ENCODE measurements around the gene OR8A1.

Gene OR8A1

GRCh38 chr11:124569697-124570096 is at the start of gene OR8A1:
Gene OR8A1, plus strand, starts transcription at chr11:124569997. Its CDS starts 123 bp downstream, at chr11:124570120.
- Histone ChIP-seq H3K36me3 (ENCODE audit: insufficient read depth, low read depth, low read length) (no peaks in the 10 kb centered on the region), H3K9me3 (ENCODE audit: insufficient read depth, low read depth, low read length) (no peaks in the 10 kb centered on the region), H3K4me3 (ENCODE audit: low read length) (no peak within 1 kb of the TSS), H3K9ac (ENCODE audit: low read depth, low read length) (no peak within 1 kb of the TSS), H3K27me3 (ENCODE audit: insufficient read depth, low read length) (no peaks in the 10 kb centered on the region), H3K27ac (ENCODE audit: low read length) (no peak within 1 kb of the TSS), H3K4me1 (ENCODE audit: insufficient read depth, low read length) (no peaks in the 10 kb centered on the region)

DNA sequence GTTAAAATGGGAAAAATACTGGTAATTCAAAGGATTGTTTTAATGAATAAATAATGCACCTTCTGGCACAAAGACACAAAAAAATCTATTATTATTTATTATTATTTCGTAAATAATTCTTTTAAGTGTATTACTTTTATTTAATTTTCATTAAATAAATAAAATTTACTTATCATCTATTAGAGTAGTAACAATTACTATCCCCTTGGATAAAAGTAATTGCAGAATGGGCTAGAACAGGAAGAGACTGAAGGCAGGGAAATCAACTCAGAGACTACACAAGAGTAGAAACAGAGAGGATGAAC is 49.3 kb upstream of the OR8A1 start:
- no peak overlapping the region for H3K9ac ChIP-seq (ENCODE audit: low read depth, low read length)
- no peaks in the 10 kb centered on the region for H3K4me1 ChIP-seq (ENCODE audit: insufficient read depth, low read length)
- no peaks in the 10 kb centered on the region for H3K36me3 ChIP-seq (ENCODE audit: insufficient read depth, low read depth, low read length)
- no peaks in the 10 kb centered on the region for H3K9me3 ChIP-seq (ENCODE audit: insufficient read depth, low read depth, low read length)
- H3K27ac ChIP-seq (ENCODE audit: low read length), result no peak overlapping the region
- no peak overlapping the region for H3K4me3 ChIP-seq (ENCODE audit: low read length)
- H3K27me3 ChIP-seq (ENCODE audit: insufficient read depth, low read length), result no peaks in the 10 kb centered on the region

GRCh38 chr11:124533626-124534025 is 36.2 kb upstream of the OR8A1 start:
- no peaks in the 10 kb centered on the region for H3K36me3 ChIP-seq (ENCODE audit: insufficient read depth, low read depth, low read length)
- no peaks in the 10 kb centered on the region for H3K9me3 ChIP-seq (ENCODE audit: insufficient read depth, low read depth, low read length)
- no peak overlapping the region for H3K9ac ChIP-seq (ENCODE audit: low read depth, low read length)
- H3K4me1 ChIP-seq (ENCODE audit: insufficient read depth, low read length), result no peaks in the 10 kb centered on the region
- H3K4me3 ChIP-seq (ENCODE audit: low read length), result no peak overlapping the region
- no peaks in the 10 kb centered on the region for H3K27me3 ChIP-seq (ENCODE audit: insufficient read depth, low read length)
- no peak overlapping the region for H3K27ac ChIP-seq (ENCODE audit: low read length)

- Histone ChIP-seq H3K27ac (ENCODE audit: low read length) (no peak overlapping the region), H3K4me1 (ENCODE audit: insufficient read depth, low read length) (no peaks in the 10 kb centered on the region), H3K4me3 (ENCODE audit: low read length) (no peak overlapping the region), H3K27me3 (ENCODE audit: insufficient read depth, low read length) (no peaks in the 10 kb centered on the region), H3K9ac (ENCODE audit: low read depth, low read length) (no peak overlapping the region), H3K36me3 (ENCODE audit: insufficient read depth, low read depth, low read length) (no peaks in the 10 kb centered on the region), H3K9me3 (ENCODE audit: insufficient read depth, low read depth, low read length) (no peaks in the 10 kb centered on the region)
Observed at GRCh38 chr11:124534051-124534450, 35.7 kb upstream of the OR8A1 start.

DNA sequence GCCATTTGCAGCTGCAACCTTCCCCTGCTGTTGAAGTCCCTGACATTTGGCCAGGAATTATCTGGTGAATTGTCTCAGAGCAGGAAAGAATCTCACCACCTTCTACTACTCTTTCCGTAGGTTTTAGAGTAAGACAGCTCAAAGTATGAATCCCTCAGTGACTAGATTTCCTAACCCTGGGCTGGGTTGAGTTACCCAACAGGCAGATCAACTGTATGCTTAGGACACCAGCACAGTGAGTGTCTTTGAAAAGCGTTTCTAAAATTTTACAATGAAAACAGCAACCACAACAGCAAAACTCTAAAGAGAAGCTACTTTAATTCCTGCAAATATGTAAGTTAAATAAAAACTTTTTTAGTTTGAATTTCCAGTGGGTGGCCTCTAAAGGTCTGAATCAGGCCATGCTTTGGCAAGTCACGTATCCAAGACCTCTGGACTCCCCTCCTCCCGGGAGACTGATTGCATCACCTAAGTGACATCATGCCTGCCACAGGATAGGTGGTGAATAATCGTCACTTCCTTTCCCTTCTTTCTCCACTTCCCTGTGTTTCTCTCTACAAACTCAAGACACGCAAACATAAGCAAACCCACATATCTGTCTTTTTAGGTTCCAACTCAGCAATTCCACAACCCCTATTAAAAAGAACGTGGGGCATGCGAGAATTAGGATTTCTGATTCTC is 34.1 kb upstream of the OR8A1 start:
- Histone ChIP-seq H3K4me1 (ENCODE audit: insufficient read depth, low read length) (no peaks in the 10 kb centered on the region), H3K27me3 (ENCODE audit: insufficient read depth, low read length) (no peaks in the 10 kb centered on the region), H3K27ac (ENCODE audit: low read length) (no peak overlapping the region), H3K4me3 (ENCODE audit: low read length) (no peak overlapping the region), H3K9me3 (ENCODE audit: insufficient read depth, low read depth, low read length) (no peaks in the 10 kb centered on the region), H3K36me3 (ENCODE audit: insufficient read depth, low read depth, low read length) (no peaks in the 10 kb centered on the region), H3K9ac (ENCODE audit: low read depth, low read length) (no peak overlapping the region)

DNA sequence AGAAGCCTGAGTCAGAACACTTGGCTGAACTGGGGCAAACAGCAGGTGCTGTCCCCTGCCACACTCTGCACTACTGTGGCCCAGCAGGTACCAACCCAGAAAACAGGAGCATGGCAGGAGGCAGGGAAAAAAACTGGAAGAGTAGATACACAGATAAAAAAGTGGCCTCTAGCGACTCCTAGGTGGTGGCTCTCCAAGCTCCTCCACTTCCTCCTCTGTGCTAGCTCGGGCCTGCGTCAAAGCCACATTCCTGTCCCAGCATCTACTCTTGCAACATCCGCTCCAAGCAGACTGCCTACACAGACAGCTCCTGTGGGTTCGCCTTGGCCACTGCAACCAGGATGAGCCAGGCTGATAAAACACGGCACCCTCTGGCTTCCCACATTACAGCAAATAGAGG is 33.3 kb upstream of the OR8A1 start:
- Histone ChIP-seq H3K4me1 (ENCODE audit: insufficient read depth, low read length) (no peaks in the 10 kb centered on the region), H3K4me3 (ENCODE audit: low read length) (no peak overlapping the region), H3K9me3 (ENCODE audit: insufficient read depth, low read depth, low read length) (no peaks in the 10 kb centered on the region), H3K9ac (ENCODE audit: low read depth, low read length) (no peak overlapping the region), H3K27me3 (ENCODE audit: insufficient read depth, low read length) (no peaks in the 10 kb centered on the region), H3K27ac (ENCODE audit: low read length) (no peak overlapping the region), H3K36me3 (ENCODE audit: insufficient read depth, low read depth, low read length) (no peaks in the 10 kb centered on the region)

DNA sequence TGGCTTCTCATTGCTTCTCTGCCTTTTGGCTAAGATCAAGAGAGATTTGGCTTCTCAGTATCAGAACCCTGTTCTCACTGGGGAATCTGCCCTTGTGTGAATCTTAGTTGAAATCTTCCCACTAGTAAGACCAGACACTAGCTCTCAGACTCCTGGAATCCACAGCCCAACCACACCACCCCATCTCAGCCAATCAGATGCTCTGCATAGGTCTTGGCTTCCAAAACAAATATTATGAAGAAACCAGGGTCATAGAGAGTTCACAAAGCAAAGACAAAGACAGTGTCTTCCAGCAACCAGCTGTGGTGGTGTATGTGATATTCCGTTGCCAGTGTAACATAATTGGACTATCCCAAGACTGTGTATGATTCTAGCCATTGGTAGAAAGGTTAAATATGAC is 31.8 kb upstream of the OR8A1 start:
- Histone ChIP-seq H3K4me1 (ENCODE audit: insufficient read depth, low read length) (no peaks in the 10 kb centered on the region), H3K27me3 (ENCODE audit: insufficient read depth, low read length) (no peaks in the 10 kb centered on the region), H3K27ac (ENCODE audit: low read length) (no peak overlapping the region), H3K36me3 (ENCODE audit: insufficient read depth, low read depth, low read length) (no peaks in the 10 kb centered on the region), H3K9me3 (ENCODE audit: insufficient read depth, low read depth, low read length) (no peaks in the 10 kb centered on the region), H3K4me3 (ENCODE audit: low read length) (no peak overlapping the region), H3K9ac (ENCODE audit: low read depth, low read length) (no peak overlapping the region)

- H3K9me3 ChIP-seq (ENCODE audit: insufficient read depth, low read depth, low read length), result no peaks in the 10 kb centered on the region
- H3K27ac ChIP-seq (ENCODE audit: low read length), result no peak overlapping the region
- H3K27me3 ChIP-seq (ENCODE audit: insufficient read depth, low read length), result no peaks in the 10 kb centered on the region
- H3K36me3 ChIP-seq (ENCODE audit: insufficient read depth, low read depth, low read length), result no peaks in the 10 kb centered on the region
- peaks cover 3% of the 10 kb centered on the region; the same call in 1 of the 2 replicates for H3K4me1 ChIP-seq (ENCODE audit: insufficient read depth, low read length)
- no peak overlapping the region for H3K4me3 ChIP-seq (ENCODE audit: low read length)
- no peak overlapping the region for H3K9ac ChIP-seq (ENCODE audit: low read depth, low read length)
Observed at GRCh38 chr11:124541204-124541603, 28.6 kb upstream of the OR8A1 start.

DNA sequence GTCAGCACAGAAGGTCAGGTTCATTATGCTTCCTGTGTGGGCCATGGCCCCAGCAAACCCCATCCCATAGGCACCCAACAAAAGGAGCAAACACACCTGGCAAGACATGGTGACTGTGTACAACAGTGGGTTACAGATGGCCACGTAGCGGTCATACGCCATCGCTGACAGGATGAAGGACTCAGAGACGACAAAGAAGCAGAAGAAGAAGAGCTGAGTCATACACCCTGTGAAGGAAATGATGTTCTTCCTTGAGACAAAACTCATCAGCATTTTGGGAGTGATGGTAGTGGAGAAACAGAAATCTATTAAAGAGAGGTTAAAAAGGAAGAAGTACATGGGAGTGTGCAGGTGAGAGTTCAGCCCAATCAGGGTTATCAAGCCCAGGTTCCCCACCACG is 26.7 kb upstream of the OR8A1 start:
- no peaks in the 10 kb centered on the region for H3K9me3 ChIP-seq (ENCODE audit: insufficient read depth, low read depth, low read length)
- no peaks in the 10 kb centered on the region for H3K36me3 ChIP-seq (ENCODE audit: insufficient read depth, low read depth, low read length)
- no peak overlapping the region for H3K27ac ChIP-seq (ENCODE audit: low read length)
- no peak overlapping the region for H3K4me3 ChIP-seq (ENCODE audit: low read length)
- no peaks in the 10 kb centered on the region for H3K27me3 ChIP-seq (ENCODE audit: insufficient read depth, low read length)
- no peak overlapping the region for H3K9ac ChIP-seq (ENCODE audit: low read depth, low read length)
- H3K4me1 ChIP-seq (ENCODE audit: insufficient read depth, low read length), result peaks cover 3% of the 10 kb centered on the region; the same call in 1 of the 2 replicates

DNA sequence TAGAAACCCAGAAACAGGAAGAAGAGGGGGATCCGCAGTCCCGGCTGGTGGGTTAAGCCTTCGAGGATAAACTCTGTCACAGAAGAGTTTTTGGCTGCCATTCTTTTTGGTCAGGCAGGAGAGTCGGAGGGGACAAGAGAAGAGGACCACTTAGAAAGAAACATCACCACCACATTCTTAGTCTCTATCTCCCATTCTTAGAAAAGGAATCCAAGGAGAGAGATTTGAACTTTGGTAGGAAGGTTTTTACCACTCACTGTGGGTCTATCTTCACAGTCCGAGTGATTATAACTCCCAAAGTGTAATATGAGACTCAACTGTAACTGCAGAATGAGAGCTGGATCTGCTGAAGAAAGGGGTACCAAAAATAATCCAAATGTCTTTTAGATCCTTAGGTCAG is 26.2 kb upstream of the OR8A1 start, which contains the start of gene OR8B12:
TSS of gene OR8B12 (minus strand) at position 101 of the 400 bp plus-strand sequence. CDS start at position 101, 0 bp downstream.
- no peak within 1 kb of the TSS for H3K9ac ChIP-seq (ENCODE audit: low read depth, low read length)
- no peaks in the 10 kb centered on the region for H3K36me3 ChIP-seq (ENCODE audit: insufficient read depth, low read depth, low read length)
- H3K27me3 ChIP-seq (ENCODE audit: insufficient read depth, low read length), result no peaks in the 10 kb centered on the region
- no peaks in the 10 kb centered on the region for H3K9me3 ChIP-seq (ENCODE audit: insufficient read depth, low read depth, low read length)
- H3K4me1 ChIP-seq (ENCODE audit: insufficient read depth, low read length), result peaks cover 3% of the 10 kb centered on the region; the same call in 1 of the 2 replicates
- H3K4me3 ChIP-seq (ENCODE audit: low read length), result no peak within 1 kb of the TSS
- H3K27ac ChIP-seq (ENCODE audit: low read length), result no peak within 1 kb of the TSS

GRCh38 chr11:124551189-124551588 is 18.6 kb upstream of the OR8A1 start:
- no peak overlapping the region for H3K4me3 ChIP-seq (ENCODE audit: low read length)
- H3K9ac ChIP-seq (ENCODE audit: low read depth, low read length), result no peak overlapping the region
- no peaks in the 10 kb centered on the region for H3K9me3 ChIP-seq (ENCODE audit: insufficient read depth, low read depth, low read length)
- H3K36me3 ChIP-seq (ENCODE audit: insufficient read depth, low read depth, low read length), result no peaks in the 10 kb centered on the region
- H3K27me3 ChIP-seq (ENCODE audit: insufficient read depth, low read length), result no peaks in the 10 kb centered on the region
- no peak overlapping the region for H3K27ac ChIP-seq (ENCODE audit: low read length)
- no peaks in the 10 kb centered on the region for H3K4me1 ChIP-seq (ENCODE audit: insufficient read depth, low read length)

GRCh38 chr11:124551987-124552386 is 17.8 kb upstream of the OR8A1 start:
- Histone ChIP-seq H3K4me1 (ENCODE audit: insufficient read depth, low read length) (no peaks in the 10 kb centered on the region), H3K27me3 (ENCODE audit: insufficient read depth, low read length) (no peaks in the 10 kb centered on the region), H3K4me3 (ENCODE audit: low read length) (no peak overlapping the region), H3K9me3 (ENCODE audit: insufficient read depth, low read depth, low read length) (no peaks in the 10 kb centered on the region), H3K9ac (ENCODE audit: low read depth, low read length) (no peak overlapping the region), H3K27ac (ENCODE audit: low read length) (no peak overlapping the region), H3K36me3 (ENCODE audit: insufficient read depth, low read depth, low read length) (no peaks in the 10 kb centered on the region)
